ENCODE results near the gene ZNRD2. TPM values are rescaled to one million over a fixed set of nuclear protein-coding genes. Genes with fewer than 3 reads are reported as not detected.

The ZNRD2 gene
- total RNA-seq, 1 experiment from 2014 or later, result 45.8 TPM

DNA sequence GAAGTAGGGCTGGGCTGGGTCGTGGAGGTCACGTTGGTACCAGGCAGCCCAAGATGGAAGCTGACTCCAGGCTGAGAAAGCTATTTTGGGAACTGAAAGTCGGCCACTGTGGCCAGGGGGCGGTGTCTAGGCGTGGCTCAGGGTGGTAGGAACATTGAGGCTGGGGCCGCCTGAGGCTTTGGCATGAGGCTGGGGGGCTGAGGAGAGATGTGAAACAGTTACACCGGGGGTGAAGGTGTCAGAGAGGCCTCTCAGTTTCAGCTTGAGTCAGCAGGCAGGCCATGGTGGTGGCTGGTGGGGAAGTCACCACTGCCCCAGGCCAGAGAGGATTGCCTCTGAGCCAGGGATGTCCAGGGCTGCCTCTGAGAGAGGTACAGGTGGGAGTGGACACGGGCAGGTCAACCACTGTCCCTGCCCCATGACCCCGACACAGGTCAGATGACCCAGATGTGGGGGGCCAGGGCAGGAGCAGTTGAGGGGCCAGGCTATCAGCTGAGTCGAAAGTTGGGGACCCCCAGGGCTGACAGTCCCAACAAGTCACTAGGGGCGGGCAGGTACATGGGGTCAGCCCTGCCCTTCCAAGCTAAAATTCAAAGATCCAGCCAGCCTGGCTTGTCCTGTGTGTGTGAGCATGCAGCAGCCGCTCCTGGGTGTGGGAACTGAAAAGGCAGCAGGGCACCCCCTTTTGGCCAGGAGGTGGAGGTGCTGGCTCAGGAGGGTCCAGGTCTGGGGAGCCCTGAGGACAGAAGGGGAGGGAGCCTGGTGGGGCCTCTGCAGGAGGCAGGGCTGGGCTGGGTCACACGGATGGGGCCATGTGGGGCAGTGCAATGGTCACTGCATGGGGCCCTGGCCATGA lies 18.1 kb downstream of the ZNRD2 start:
- Histone ChIP-seq H2BK12ac (ENCODE audit: insufficient read length, low read depth, low read length) (no peak overlapping the region), H3K27ac (ENCODE audit: insufficient read length, low read depth, low read length) (no peak overlapping the region), H4K20me1 (ENCODE audit: control insufficient read depth, insufficient read depth, insufficient read length) (no peaks in the 10 kb centered on the region), H3K4ac (ENCODE audit: low read depth, low read length) (no peak overlapping the region), H3K23me2 (ENCODE audit: insufficient read length, low read depth, low read length, poor library complexity, severe bottlenecking) (no peaks in the 10 kb centered on the region), H3K79me1 (ENCODE audit: insufficient read depth, low read depth, low read length, poor library complexity, severe bottlenecking) (no peaks in the 10 kb centered on the region), H4K8ac (replicated peaks; ENCODE audit: insufficient read length, low read depth, low read length) (no peak overlapping the region), H3K9me3 (ENCODE audit: control insufficient read depth, low read depth, low read length) (no peaks in the 10 kb centered on the region), H3K56ac (ENCODE audit: insufficient read length, low read depth, low read length) (no peak overlapping the region), H2BK120ac (ENCODE audit: low read depth, low read length, poor library complexity, severe bottlenecking) (no peak overlapping the region), H3K14ac (ENCODE audit: insufficient read depth, low read length) (no peak overlapping the region), H2BK5ac (ENCODE audit: insufficient read length, low read length) (no peak overlapping the region), H4K91ac (ENCODE audit: insufficient read length, low read depth, low read length) (no peak overlapping the region), H2BK15ac (ENCODE audit: low read depth, low read length) (0 out of 2 replicates have a peak overlapping the region, but pooled peaks have one; percentile 2), H3K9ac (ENCODE audit: extremely low read depth, insufficient read length, low read length) (no peak overlapping the region), H4K5ac (ENCODE audit: insufficient read length, low read depth, low read length) (no peak overlapping the region), H2AFZ (ENCODE audit: low read length) (no peak overlapping the region), H3K4me2 (ENCODE audit: insufficient read depth, insufficient read length, low read length) (no peak overlapping the region), H3K4me1 (ENCODE audit: insufficient read depth, low read length) (no peaks in the 10 kb centered on the region), H3K27me3 (ENCODE audit: insufficient read depth, low read length) (no peaks in the 10 kb centered on the region; the same call in 1 of the 2 replicates), H2AK5ac (ENCODE audit: insufficient read length, low read length) (no peak overlapping the region), H3K18ac (ENCODE audit: insufficient read length, low read depth, low read length) (no peak overlapping the region), H3T11ph (ENCODE audit: low read length) (no peak overlapping the region), H3K79me2 (ENCODE audit: insufficient read depth, low read length) (no peaks in the 10 kb centered on the region), H2BK20ac (ENCODE audit: low read depth, low read length, poor library complexity, severe bottlenecking) (no peak overlapping the region), H3K23ac (ENCODE audit: insufficient read length, low read depth, low read length) (no peak overlapping the region)
- Mint-ChIP-seq H3K27me3 (ENCODE audit: low read depth) (peaks cover 27% of the 10 kb centered on the region), H3K4me1 (peaks cover 8 to 40% of the 10 kb centered on the region in 2 experiments), H3K36me3 (ENCODE audit: insufficient read depth in 1 of 3, low read depth in 3 of 3) (peaks cover 0 to 4% (median 3%) of the 10 kb centered on the region in 3 experiments; a peak in 3 of 7 replicates), H3K27ac (no peak overlapping the region), H3K9me3 (no peaks in the 10 kb centered on the region), H3K4me3 (no peak overlapping the region)
- peak; percentile 84 for DNase-seq
- WGBS (ENCODE audit: extremely low coverage, insufficient read length, low lambda C conversion rate), result no CpG with 5 or more reads among the region's 13 CpGs
- TF ChIP-seq, protein P1, sequence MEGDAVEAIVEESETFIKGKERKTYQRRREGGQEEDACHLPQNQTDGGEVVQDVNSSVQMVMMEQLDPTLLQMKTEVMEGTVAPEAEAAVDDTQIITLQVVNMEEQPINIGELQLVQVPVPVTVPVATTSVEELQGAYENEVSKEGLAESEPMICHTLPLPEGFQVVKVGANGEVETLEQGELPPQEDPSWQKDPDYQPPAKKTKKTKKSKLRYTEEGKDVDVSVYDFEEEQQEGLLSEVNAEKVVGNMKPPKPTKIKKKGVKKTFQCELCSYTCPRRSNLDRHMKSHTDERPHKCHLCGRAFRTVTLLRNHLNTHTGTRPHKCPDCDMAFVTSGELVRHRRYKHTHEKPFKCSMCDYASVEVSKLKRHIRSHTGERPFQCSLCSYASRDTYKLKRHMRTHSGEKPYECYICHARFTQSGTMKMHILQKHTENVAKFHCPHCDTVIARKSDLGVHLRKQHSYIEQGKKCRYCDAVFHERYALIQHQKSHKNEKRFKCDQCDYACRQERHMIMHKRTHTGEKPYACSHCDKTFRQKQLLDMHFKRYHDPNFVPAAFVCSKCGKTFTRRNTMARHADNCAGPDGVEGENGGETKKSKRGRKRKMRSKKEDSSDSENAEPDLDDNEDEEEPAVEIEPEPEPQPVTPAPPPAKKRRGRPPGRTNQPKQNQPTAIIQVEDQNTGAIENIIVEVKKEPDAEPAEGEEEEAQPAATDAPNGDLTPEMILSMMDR (conservative IDR thresholded peaks at IDR 0.05), result peak; percentile 71

Data from H9 (cell line).